CD4-positive, CD25-positive, alpha-beta regulatory T cell (primary cell): ENCODE results near the gene CCDC150. TPM values are rescaled to one million over a fixed set of nuclear protein-coding genes. Genes with fewer than 3 reads are reported as not detected.

ENCODE experiments used
- ATAC-seq, 2 donors: fragments of 150-1000 bp; cut with Tn5 transposase; one replicate each; pipeline ENCODE4 v1.10.0; 2021; ENCODE audit warnings: low read depth in 2 of 2, moderate number of reproducible peaks in 2 of 2, moderate library complexity in 1 of 2
- DNase-seq, 3 donors: peaks; one replicate each; pipeline versions ENCODE4 v3.0.0 to v3.0.0-alpha.2; 2012 to 2022; ENCODE audit warnings: mixed read lengths in 1 of 3
- H3K27ac ChIP-seq: one replicate; pipeline ENCODE4 v1.7.0; 2013; ENCODE audit warnings: mild to moderate bottlenecking, low read length; ENCODE audit not compliant: insufficient read depth, poor library complexity, severe bottlenecking
- H3K27me3 ChIP-seq: one replicate; pipeline ENCODE4 v1.7.0; 2013; ENCODE audit warnings: low read length; ENCODE audit not compliant: control insufficient read depth, insufficient read depth
- H3K36me3 ChIP-seq: one replicate; pipeline ENCODE4 v1.7.0; 2013; ENCODE audit warnings: mild to moderate bottlenecking, low read length, moderate library complexity; ENCODE audit not compliant: control insufficient read depth, insufficient read depth
- H3K4me1 ChIP-seq: 2 replicates; pipeline ENCODE4 v1.7.0; 2013; ENCODE audit warnings: mild to moderate bottlenecking, low read length; ENCODE audit not compliant: insufficient read depth, control insufficient read depth, poor library complexity, severe bottlenecking
- H3K4me3 ChIP-seq: one replicate; pipeline ENCODE4 v1.7.0; 2013; ENCODE audit warnings: low read depth, mild to moderate bottlenecking, low read length, moderate library complexity
- H3K9me3 ChIP-seq, 2 experiments: 1 replicate in 1 of 2; 2 replicates in 1 of 2; pipeline ENCODE4 v1.7.0; 2013; ENCODE audit warnings: low read length in 2 of 2, mild to moderate bottlenecking in 1 of 2, moderate library complexity in 1 of 2; ENCODE audit not compliant: control insufficient read depth in 2 of 2
- H3K27ac Mint-ChIP-seq, 3 donors: one replicate each; pipeline ENCODE4 v1.8.0; 2020 to 2022; ENCODE audit warnings: mild to moderate bottlenecking in 3 of 3, mixed read lengths in 3 of 3, moderate library complexity in 2 of 3
- H3K27me3 Mint-ChIP-seq: one replicate; pipeline ENCODE4 v1.8.0; 2022; ENCODE audit warnings: mild to moderate bottlenecking, mixed read lengths
- H3K36me3 Mint-ChIP-seq: one replicate; pipeline ENCODE4 v1.8.0; 2020; ENCODE audit warnings: mixed read lengths
- H3K4me1 Mint-ChIP-seq, 4 donors: one replicate each; pipeline ENCODE4 v1.8.0; 2020 to 2022; ENCODE audit warnings: mixed read lengths in 4 of 4, mild to moderate bottlenecking in 1 of 4
- H3K4me3 Mint-ChIP-seq, 4 donors: one replicate each; pipeline ENCODE4 v1.8.0; 2020 to 2022; ENCODE audit warnings: mild to moderate bottlenecking in 4 of 4, mixed read lengths in 4 of 4, moderate library complexity in 3 of 4
- H3K9me3 Mint-ChIP-seq, 7 donors: one replicate each; pipeline ENCODE4 v1.8.0; 2020 to 2022; ENCODE audit warnings: mixed read lengths in 7 of 7, mild to moderate bottlenecking in 3 of 7, moderate library complexity in 2 of 7
- polyA plus RNA-seq, 4 donors: library from polyadenylated mRNA; unstranded; fragments of 300-500 nt; fragmentation: Illumina TruSeq; gene quantifications; one replicate each; pipeline ENCODE4 v1.2.3, GENCODE V29; 2021
- total RNA-seq: library from RNA; stranded (reverse); gene quantifications from one replicate; pipeline ENCODE4 v1.2.3, GENCODE V29; 2022

CCDC150 gene
- total and polyA plus RNA-seq, 5 donors from 2014 or later: 0.21 to 0.74 TPM; not detected in 3

- H3K36me3 Mint-ChIP-seq: no peaks in the 10 kb centered on the region
- no peaks in the 10 kb centered on the region for H3K9me3 ChIP-seq
- no peaks in the 10 kb centered on the region for H3K27me3 Mint-ChIP-seq
- no peak overlapping the region for H3K4me3 ChIP-seq
- no peak overlapping the region for H3K27ac Mint-ChIP-seq
- peaks cover 0 to 6% (median 0%) of the 10 kb centered on the region in 4 donors for H3K4me1 Mint-ChIP-seq
- H3K27ac ChIP-seq: no peak overlapping the region
- H3K36me3 ChIP-seq: no peaks in the 10 kb centered on the region
- H3K4me1 ChIP-seq: no peaks in the 10 kb centered on the region
- no peaks in the 10 kb centered on the region for H3K27me3 ChIP-seq
- no peak for DNase-seq
- peaks cover 0 to 2% (median under 1%) of the 10 kb centered on the region in 7 donors for H3K9me3 Mint-ChIP-seq
- H3K4me3 Mint-ChIP-seq: no peak overlapping the region
- no peak for ATAC-seq
These were observed 20.3 kb downstream of the CCDC150 start for GRCh38 chr2:196659844-196660243.

GRCh38 chr2:196660244-196660643 lies 20.7 kb downstream of the CCDC150 start:
- Mint-ChIP-seq H3K27ac (no peak overlapping the region), H3K27me3 (no peaks in the 10 kb centered on the region), H3K9me3 (peaks cover 0 to 2% (median 0%) of the 10 kb centered on the region in 7 donors), H3K4me3 (no peak overlapping the region), H3K36me3 (no peaks in the 10 kb centered on the region), H3K4me1 (peaks cover 0 to 6% (median 0%) of the 10 kb centered on the region in 4 donors)
- no peaks in the 10 kb centered on the region for H3K4me1 ChIP-seq
- H3K36me3 ChIP-seq: no peaks in the 10 kb centered on the region
- DNase-seq (no peak), ATAC-seq (no peak)
- no peaks in the 10 kb centered on the region for H3K27me3 ChIP-seq
- H3K9me3 ChIP-seq: no peaks in the 10 kb centered on the region
- no peak overlapping the region for H3K4me3 ChIP-seq
- no peak overlapping the region for H3K27ac ChIP-seq

GRCh38 chr2:196670342-196670741 lies 30.8 kb downstream of the CCDC150 start:
- no peak overlapping the region for H3K27ac Mint-ChIP-seq
- H3K36me3 Mint-ChIP-seq: no peaks in the 10 kb centered on the region
- Histone ChIP-seq H3K4me1 (no peaks in the 10 kb centered on the region), H3K9me3 (no peaks in the 10 kb centered on the region), H3K4me3 (no peak overlapping the region), H3K27ac (no peak overlapping the region), H3K27me3 (no peaks in the 10 kb centered on the region), H3K36me3 (no peaks in the 10 kb centered on the region)
- H3K4me1 Mint-ChIP-seq: peaks cover 0 to 4% (median 0%) of the 10 kb centered on the region in 4 donors
- H3K4me3 Mint-ChIP-seq: no peak overlapping the region
- ATAC-seq (no peak), DNase-seq (no peak)
- H3K27me3 Mint-ChIP-seq: no peaks in the 10 kb centered on the region
- H3K9me3 Mint-ChIP-seq: peaks cover 0 to 2% (median 0%) of the 10 kb centered on the region in 7 donors

- Mint-ChIP-seq H3K27me3 (no peaks in the 10 kb centered on the region), H3K9me3 (peaks cover 0 to 2% (median 0%) of the 10 kb centered on the region in 7 donors), H3K4me1 (peaks cover 0 to 1% (median 0%) of the 10 kb centered on the region in 4 donors), H3K27ac (no peak overlapping the region), H3K36me3 (no peaks in the 10 kb centered on the region), H3K4me3 (no peak overlapping the region)
- Histone ChIP-seq H3K4me3 (no peak overlapping the region), H3K27ac (no peak overlapping the region), H3K36me3 (no peaks in the 10 kb centered on the region), H3K9me3 (no peaks in the 10 kb centered on the region), H3K27me3 (no peaks in the 10 kb centered on the region), H3K4me1 (no peaks in the 10 kb centered on the region)
- ATAC-seq (no peak), DNase-seq (no peak)
These were observed 36.4 kb downstream of the CCDC150 start for GRCh38 chr2:196675963-196676362.

GRCh38 chr2:196677404-196677803 lies 37.9 kb downstream of the CCDC150 start:
- H3K27ac Mint-ChIP-seq: no peak overlapping the region
- ATAC-seq: no peak
- H3K9me3 ChIP-seq: no peaks in the 10 kb centered on the region

GRCh38 chr2:196679368-196679767 lies 39.9 kb downstream of the CCDC150 start:
- Mint-ChIP-seq H3K27me3 (no peaks in the 10 kb centered on the region), H3K36me3 (no peaks in the 10 kb centered on the region), H3K27ac (no peak overlapping the region), H3K4me3 (no peak overlapping the region), H3K4me1 (no peaks in the 10 kb centered on the region), H3K9me3 (peaks cover 0 to 6% (median 2%) of the 10 kb centered on the region in 7 donors)
- DNase-seq (no peak), ATAC-seq (no peak)
- Histone ChIP-seq H3K4me3 (no peak overlapping the region), H3K4me1 (no peaks in the 10 kb centered on the region), H3K9me3 (peaks cover under 1 to 2% of the 10 kb centered on the region in 2 experiments), H3K27me3 (no peaks in the 10 kb centered on the region), H3K27ac (no peak overlapping the region), H3K36me3 (no peaks in the 10 kb centered on the region)

More at GRCh38 chr2:196677404-196677803, 37.9 kb downstream of the CCDC150 start:
- no peaks in the 10 kb centered on the region for H3K4me1 ChIP-seq
- H3K27ac ChIP-seq: no peak overlapping the region
- H3K4me1 Mint-ChIP-seq: no peaks in the 10 kb centered on the region
- H3K4me3 Mint-ChIP-seq: no peak overlapping the region
- H3K27me3 Mint-ChIP-seq: no peaks in the 10 kb centered on the region
- H3K27me3 ChIP-seq: no peaks in the 10 kb centered on the region
- peaks cover 0 to 1% (median 0%) of the 10 kb centered on the region in 7 donors for H3K9me3 Mint-ChIP-seq
- no peak for DNase-seq
- no peak overlapping the region for H3K4me3 ChIP-seq
- H3K36me3 Mint-ChIP-seq: no peaks in the 10 kb centered on the region
- H3K36me3 ChIP-seq: no peaks in the 10 kb centered on the region

- Mint-ChIP-seq H3K4me3 (no peak overlapping the region), H3K9me3 (peaks cover 0 to 16% (median 6%) of the 10 kb centered on the region in 7 donors), H3K36me3 (no peaks in the 10 kb centered on the region), H3K27me3 (no peaks in the 10 kb centered on the region), H3K27ac (no peak overlapping the region), H3K4me1 (no peaks in the 10 kb centered on the region)
- Histone ChIP-seq H3K36me3 (no peaks in the 10 kb centered on the region), H3K4me3 (no peak overlapping the region), H3K9me3 (peaks cover 7 to 8% of the 10 kb centered on the region in 2 experiments), H3K4me1 (no peaks in the 10 kb centered on the region), H3K27me3 (no peaks in the 10 kb centered on the region), H3K27ac (no peak overlapping the region)
- ATAC-seq (no peak), DNase-seq (no peak)
These were observed 42.0 kb downstream of the CCDC150 start for GRCh38 chr2:196681510-196681909.

- H3K36me3 ChIP-seq: no peaks in the 10 kb centered on the region
- no peak overlapping the region for H3K27ac ChIP-seq
- no peak overlapping the region for H3K27ac Mint-ChIP-seq
- no peaks in the 10 kb centered on the region for H3K4me1 Mint-ChIP-seq
- H3K4me1 ChIP-seq: no peaks in the 10 kb centered on the region
- H3K9me3 Mint-ChIP-seq: peaks cover 2 to 32% (median 8%) of the 10 kb centered on the region in 7 donors
- H3K36me3 Mint-ChIP-seq: peaks cover 8% of the 10 kb centered on the region
- DNase-seq (no peak), ATAC-seq (no peak)
- no peak overlapping the region for H3K4me3 Mint-ChIP-seq
- peaks cover 8 to 10% of the 10 kb centered on the region in 2 experiments for H3K9me3 ChIP-seq
- H3K27me3 ChIP-seq: no peaks in the 10 kb centered on the region
- no peaks in the 10 kb centered on the region for H3K27me3 Mint-ChIP-seq
- no peak overlapping the region for H3K4me3 ChIP-seq
These were observed 46.3 kb downstream of the CCDC150 start for GRCh38 chr2:196685792-196686191.
